ENCODE results near the gene WDR4. TPM values are rescaled to one million over a fixed set of nuclear protein-coding genes. Genes with fewer than 3 reads are reported as not detected.
A peak's percentile ranks its signal among the peaks of the same experiment; 100 is the strongest.

WDR4 gene
- polyA plus RNA-seq, 2 of the 4 experiments (the other 2 are of a cell fraction): 25.2 to 35.0 TPM

DNA sequence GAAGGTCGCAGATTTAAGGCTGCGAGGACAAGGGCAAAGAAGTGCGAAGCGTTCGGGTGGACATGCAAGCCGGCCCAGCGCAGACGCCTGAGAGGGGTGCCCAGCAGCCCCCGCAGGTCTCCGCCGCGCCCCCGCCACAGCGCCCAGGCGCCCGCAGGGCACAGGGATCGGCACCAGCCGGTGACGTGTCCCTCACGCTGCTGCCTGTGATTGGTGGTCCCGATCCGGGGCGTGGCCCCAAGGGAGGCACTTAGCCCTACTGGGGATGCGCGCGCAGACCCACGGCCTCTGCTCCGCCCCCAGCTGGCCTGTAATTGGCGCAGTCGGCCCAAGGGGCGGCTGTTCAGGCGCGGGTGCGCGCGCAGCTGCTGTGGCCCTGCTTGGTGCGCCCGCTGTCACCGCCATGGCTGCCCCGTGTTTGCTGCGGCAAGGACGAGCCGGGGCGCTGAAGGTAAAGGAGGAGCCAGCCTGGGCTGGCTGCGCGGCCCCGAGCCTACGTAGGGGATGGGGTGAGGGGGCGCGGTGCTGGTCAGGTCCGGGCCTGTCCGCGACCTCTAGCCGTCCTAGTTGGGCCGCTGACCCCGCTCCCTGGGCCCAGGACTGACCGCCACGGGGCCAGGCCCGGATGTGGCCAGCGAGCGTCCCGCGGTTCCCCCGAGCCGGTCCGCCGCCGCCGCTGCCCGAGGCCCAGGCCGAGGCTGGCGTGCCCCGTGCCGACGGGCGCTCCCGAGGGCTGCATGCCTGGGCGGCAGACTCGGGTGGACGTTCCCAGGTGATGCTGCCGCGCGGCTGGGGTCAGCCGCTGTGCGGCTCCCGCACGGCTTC lies 13.8 kb upstream of the WDR4 start, which contains the start of gene NDUFV3:
TSS of gene NDUFV3 (plus strand) at position 379 of the 825 bp plus-strand sequence. CDS start at position 404, 25 bp downstream.
- Histone ChIP-seq H3K4me1 (peaks cover 7% of the 10 kb centered on the region), H3K4me3 (peak within 1 kb of the TSS; percentile 94), H3K27ac (peak within 1 kb of the TSS; percentile 97), H3K9me3 (no peaks in the 10 kb centered on the region), H3K4me2 (peak within 1 kb of the TSS; percentile 99)
- DNase-seq (ENCODE audit: low read depth in 1 of 2, low spot score in 1 of 2) (peak; percentile 77 to 97), FAIRE-seq (no peak), ATAC-seq (peak; percentile 95 to 96)
- POLR2A ChIA-PET: interaction anchor here (0.8 to 2.0 kb wide), 3 partner anchors 15 to 81 kb away, joined by 3 to 5 read pairs (median 5); no protein-coding TSS in a partner anchor
- CTCF ChIA-PET: interaction anchor here (1.1 kb wide), 1 partner anchor 23 kb away, joined by 3 read pairs; no protein-coding TSS in a partner anchor
- 0% methylated on average over 3 of the region's 87 CpGs for WGBS (ENCODE audit: missing lambda C conversion rate)
- no peak for TF ChIP-seq CHD4 (IDR thresholded peaks at IDR 0.05; ENCODE audit: borderline replicate concordance)
- TF ChIP-seq FOXS1 (CRISPR knock-in tag; IDR thresholded peaks at IDR 0.05): no peak
- no peak for TF ChIP-seq HDAC2 (IDR thresholded peaks at IDR 0.05)
- TF ChIP-seq ZFP36 (IDR thresholded peaks at IDR 0.05; ENCODE audit: borderline replicate concordance, partially characterized antibody): no peak
- TF ChIP-seq, protein P1, sequence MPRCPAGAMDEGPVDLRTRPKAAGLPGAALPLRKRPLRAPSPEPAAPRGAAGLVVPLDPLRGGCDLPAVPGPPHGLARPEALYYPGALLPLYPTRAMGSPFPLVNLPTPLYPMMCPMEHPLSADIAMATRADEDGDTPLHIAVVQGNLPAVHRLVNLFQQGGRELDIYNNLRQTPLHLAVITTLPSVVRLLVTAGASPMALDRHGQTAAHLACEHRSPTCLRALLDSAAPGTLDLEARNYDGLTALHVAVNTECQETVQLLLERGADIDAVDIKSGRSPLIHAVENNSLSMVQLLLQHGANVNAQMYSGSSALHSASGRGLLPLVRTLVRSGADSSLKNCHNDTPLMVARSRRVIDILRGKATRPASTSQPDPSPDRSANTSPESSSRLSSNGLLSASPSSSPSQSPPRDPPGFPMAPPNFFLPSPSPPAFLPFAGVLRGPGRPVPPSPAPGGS (IDR thresholded peaks at IDR 0.05): 0 out of 3 replicates have a peak, but pooled peaks have one; percentile 51
- no peak for TF ChIP-seq CEBPB (IDR thresholded peaks at IDR 0.05)
- no peak for TF ChIP-seq FOSB (CRISPR knock-in tag; IDR thresholded peaks at IDR 0.05)
- TF ChIP-seq, protein P2, sequence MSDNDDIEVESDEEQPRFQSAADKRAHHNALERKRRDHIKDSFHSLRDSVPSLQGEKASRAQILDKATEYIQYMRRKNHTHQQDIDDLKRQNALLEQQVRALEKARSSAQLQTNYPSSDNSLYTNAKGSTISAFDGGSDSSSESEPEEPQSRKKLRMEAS (IDR thresholded peaks at IDR 0.05): no peak; the same call in none of the 2 replicates
- no peak for TF ChIP-seq TP53 (CRISPR knock-in tag; IDR thresholded peaks at IDR 0.05)
- TF ChIP-seq RCOR1 (IDR thresholded peaks at IDR 0.05; ENCODE audit: low read depth, low read length): no peak
- TF ChIP-seq HOXB5 (CRISPR knock-in tag; IDR thresholded peaks at IDR 0.05): no peak
- no peak for TF ChIP-seq NFE2L2 (conservative IDR thresholded peaks at IDR 0.05; ENCODE audit: low read length)
- TF ChIP-seq JUN (IDR thresholded peaks at IDR 0.05): no peak; a peak in 2 of 5 replicates
- no peak for TF ChIP-seq EHF (CRISPR knock-in tag; IDR thresholded peaks at IDR 0.05)
- TF ChIP-seq POLR2A (IDR thresholded peaks at IDR 0.05; ENCODE audit: low read length): peak; percentile 81
- no peak for TF ChIP-seq ZSCAN20 (CRISPR knock-in tag; IDR thresholded peaks at IDR 0.05)
- TF ChIP-seq, protein P3, sequence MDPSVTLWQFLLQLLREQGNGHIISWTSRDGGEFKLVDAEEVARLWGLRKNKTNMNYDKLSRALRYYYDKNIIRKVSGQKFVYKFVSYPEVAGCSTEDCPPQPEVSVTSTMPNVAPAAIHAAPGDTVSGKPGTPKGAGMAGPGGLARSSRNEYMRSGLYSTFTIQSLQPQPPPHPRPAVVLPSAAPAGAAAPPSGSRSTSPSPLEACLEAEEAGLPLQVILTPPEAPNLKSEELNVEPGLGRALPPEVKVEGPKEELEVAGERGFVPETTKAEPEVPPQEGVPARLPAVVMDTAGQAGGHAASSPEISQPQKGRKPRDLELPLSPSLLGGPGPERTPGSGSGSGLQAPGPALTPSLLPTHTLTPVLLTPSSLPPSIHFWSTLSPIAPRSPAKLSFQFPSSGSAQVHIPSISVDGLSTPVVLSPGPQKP (IDR thresholded peaks at IDR 0.05; ENCODE audit: low read depth, low read length): no peak
- TF ChIP-seq, protein P4, sequence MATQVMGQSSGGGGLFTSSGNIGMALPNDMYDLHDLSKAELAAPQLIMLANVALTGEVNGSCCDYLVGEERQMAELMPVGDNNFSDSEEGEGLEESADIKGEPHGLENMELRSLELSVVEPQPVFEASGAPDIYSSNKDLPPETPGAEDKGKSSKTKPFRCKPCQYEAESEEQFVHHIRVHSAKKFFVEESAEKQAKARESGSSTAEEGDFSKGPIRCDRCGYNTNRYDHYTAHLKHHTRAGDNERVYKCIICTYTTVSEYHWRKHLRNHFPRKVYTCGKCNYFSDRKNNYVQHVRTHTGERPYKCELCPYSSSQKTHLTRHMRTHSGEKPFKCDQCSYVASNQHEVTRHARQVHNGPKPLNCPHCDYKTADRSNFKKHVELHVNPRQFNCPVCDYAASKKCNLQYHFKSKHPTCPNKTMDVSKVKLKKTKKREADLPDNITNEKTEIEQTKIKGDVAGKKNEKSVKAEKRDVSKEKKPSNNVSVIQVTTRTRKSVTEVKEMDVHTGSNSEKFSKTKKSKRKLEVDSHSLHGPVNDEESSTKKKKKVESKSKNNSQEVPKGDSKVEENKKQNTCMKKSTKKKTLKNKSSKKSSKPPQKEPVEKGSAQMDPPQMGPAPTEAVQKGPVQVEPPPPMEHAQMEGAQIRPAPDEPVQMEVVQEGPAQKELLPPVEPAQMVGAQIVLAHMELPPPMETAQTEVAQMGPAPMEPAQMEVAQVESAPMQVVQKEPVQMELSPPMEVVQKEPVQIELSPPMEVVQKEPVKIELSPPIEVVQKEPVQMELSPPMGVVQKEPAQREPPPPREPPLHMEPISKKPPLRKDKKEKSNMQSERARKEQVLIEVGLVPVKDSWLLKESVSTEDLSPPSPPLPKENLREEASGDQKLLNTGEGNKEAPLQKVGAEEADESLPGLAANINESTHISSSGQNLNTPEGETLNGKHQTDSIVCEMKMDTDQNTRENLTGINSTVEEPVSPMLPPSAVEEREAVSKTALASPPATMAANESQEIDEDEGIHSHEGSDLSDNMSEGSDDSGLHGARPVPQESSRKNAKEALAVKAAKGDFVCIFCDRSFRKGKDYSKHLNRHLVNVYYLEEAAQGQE (IDR thresholded peaks at IDR 0.05): no peak
- no peak for TF ChIP-seq NR3C1 (IDR thresholded peaks at IDR 0.05)
- peak; percentile 56; the same call in 1 of the 2 replicates for TF ChIP-seq RFX5 (IDR thresholded peaks at IDR 0.05)
- peak; percentile 53 for TF ChIP-seq KDM5A (IDR thresholded peaks at IDR 0.05)
- TF ChIP-seq HOXA7 (CRISPR knock-in tag; IDR thresholded peaks at IDR 0.05): no peak
- no peak for TF ChIP-seq RAD21 (conservative IDR thresholded peaks at IDR 0.05 in 1 of 2, IDR thresholded peaks at IDR 0.05 in 1 of 2)
- peak; percentile 69; the same call in 1 of the 2 replicates for TF ChIP-seq PHF8 (IDR thresholded peaks at IDR 0.05; ENCODE audit: borderline replicate concordance, low read depth)
- no peak for TF ChIP-seq RARB (CRISPR knock-in tag; IDR thresholded peaks at IDR 0.05)
- no peak for TF ChIP-seq EHMT2 (IDR thresholded peaks at IDR 0.05; ENCODE audit: low read depth)
- TF ChIP-seq EP300 (IDR thresholded peaks at IDR 0.05): no peak
- no peak for TF ChIP-seq MAFK (IDR thresholded peaks at IDR 0.05; ENCODE audit: partially characterized antibody)
- no peak for TF ChIP-seq GATA3 (IDR thresholded peaks at IDR 0.05; ENCODE audit: borderline replicate concordance)
- no peak for TF ChIP-seq HOXB13 (CRISPR knock-in tag; IDR thresholded peaks at IDR 0.05; ENCODE audit: low read depth)
- TF ChIP-seq ZNF302 (CRISPR knock-in tag; IDR thresholded peaks at IDR 0.05): no peak
- TF ChIP-seq, protein P5, sequence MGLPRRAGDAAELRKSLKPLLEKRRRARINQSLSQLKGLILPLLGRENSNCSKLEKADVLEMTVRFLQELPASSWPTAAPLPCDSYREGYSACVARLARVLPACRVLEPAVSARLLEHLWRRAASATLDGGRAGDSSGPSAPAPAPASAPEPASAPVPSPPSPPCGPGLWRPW (IDR thresholded peaks at IDR 0.05): no peak
- no peak for TF ChIP-seq CBX2 (IDR thresholded peaks at IDR 0.05; ENCODE audit: borderline replicate concordance, low read depth)
- no peak for TF ChIP-seq HEYL (CRISPR knock-in tag; IDR thresholded peaks at IDR 0.05)
- no peak for TF ChIP-seq ESRRA (IDR thresholded peaks at IDR 0.05; ENCODE audit: borderline replicate concordance, low read length)
- no peak for TF ChIP-seq CHD2 (IDR thresholded peaks at IDR 0.05; ENCODE audit: low read length, partially characterized antibody)

Measured in A549 (cell line).